Measurements from ENCODE around the gene ABI1. TPM values are rescaled to one million over a fixed set of nuclear protein-coding genes. Genes with fewer than 3 reads are reported as not detected.

Gene ABI1
- total and polyA plus RNA-seq, 2 of the 13 experiments (the other 11 are each of a cell fraction or from before 2014, with no cell fraction given) = 20.9 to 22.9 TPM

GRCh38 chr10:26714415-26715136 lies 146.2 kb downstream of the ABI1 start (continued):
- TF ChIP-seq ZNF280B (CRISPR knock-in tag; IDR thresholded peaks at IDR 0.05; ENCODE audit: borderline replicate concordance) (no peak), HNF4G (IDR thresholded peaks at IDR 0.05; ENCODE audit: borderline replicate concordance, low read depth, low read length) (peak; percentile 81), HNF4G (CRISPR knock-in tag; IDR thresholded peaks at IDR 0.05; ENCODE audit: borderline replicate concordance, low read depth) (no peak), ZNF672 (CRISPR knock-in tag; IDR thresholded peaks at IDR 0.05) (no peak), ZNF264 (CRISPR knock-in tag; IDR thresholded peaks at IDR 0.05) (peak; percentile 58; the same call in 1 of the 2 replicates), RBAK (CRISPR knock-in tag; IDR thresholded peaks at IDR 0.05) (0 out of 2 replicates have a peak, but pooled peaks have one; percentile 54), ZMYM3 (CRISPR knock-in tag; IDR thresholded peaks at IDR 0.05) (no peak), ZNF549 (CRISPR knock-in tag; IDR thresholded peaks at IDR 0.05) (no peak), BCL6 (CRISPR knock-in tag; IDR thresholded peaks at IDR 0.05) (0 out of 2 replicates have a peak, but pooled peaks have one; percentile 15), MAX (IDR thresholded peaks at IDR 0.05) (no peak), UBTF (CRISPR knock-in tag; IDR thresholded peaks at IDR 0.05) (0 out of 2 replicates have a peak, but pooled peaks have one; percentile 30), TBX2 (CRISPR knock-in tag; IDR thresholded peaks at IDR 0.05; ENCODE audit: borderline replicate concordance) (0 out of 2 replicates have a peak, but pooled peaks have one; percentile 4), CHD4 (IDR thresholded peaks at IDR 0.05; ENCODE audit: borderline replicate concordance, low read length) (no peak), ZNF292 (CRISPR knock-in tag; IDR thresholded peaks at IDR 0.05; ENCODE audit: borderline replicate concordance, low read depth) (peak; percentile 72; the same call in 1 of the 2 replicates), ZNF644 (CRISPR knock-in tag; IDR thresholded peaks at IDR 0.05; ENCODE audit: low read depth) (peak; percentile 22; the same call in 1 of the 2 replicates), AGO1 (IDR thresholded peaks at IDR 0.05; ENCODE audit: low read depth, low read length, poor library complexity, severe bottlenecking) (no peak), SAP130 (CRISPR knock-in tag; IDR thresholded peaks at IDR 0.05; ENCODE audit: low read depth) (0 out of 2 replicates have a peak, but pooled peaks have one; percentile 14), ZNF275 (CRISPR knock-in tag; IDR thresholded peaks at IDR 0.05; ENCODE audit: borderline replicate concordance) (no peak), ASH2L (IDR thresholded peaks at IDR 0.05; ENCODE audit: insufficient read length, low read depth, low read length) (peak; percentile 25)
